ENCODE measurements around the gene WWOX.

WWOX gene

GRCh38 chr16:78474762-78475161 is 375.3 kb downstream of the WWOX start:
- DNase-seq (ENCODE audit: low read depth) = no peak

- DNase-seq (ENCODE audit: low read depth) = no peak
Measured at GRCh38 chr16:78476615-78477014, 377.2 kb downstream of the WWOX start.

- DNase-seq (ENCODE audit: low read depth) = no peak
Measured at GRCh38 chr16:78478267-78478861, 378.9 kb downstream of the WWOX start.

- no peak for DNase-seq (ENCODE audit: low read depth)
Measured at GRCh38 chr16:78479723-78480122, 380.3 kb downstream of the WWOX start.

GRCh38 chr16:78480588-78480987 is 381.1 kb downstream of the WWOX start:
- no peak for DNase-seq (ENCODE audit: low read depth)

GRCh38 chr16:78483124-78483992 is 383.9 kb downstream of the WWOX start:
- DNase-seq (ENCODE audit: low read depth) = no peak

GRCh38 chr16:78484509-78485058 is 385.1 kb downstream of the WWOX start:
- DNase-seq (ENCODE audit: low read depth) = no peak

GRCh38 chr16:78485188-78485916 is 385.9 kb downstream of the WWOX start:
- DNase-seq (ENCODE audit: low read depth) = no peak

GRCh38 chr16:78485917-78486257 is 386.4 kb downstream of the WWOX start:
- no peak for DNase-seq (ENCODE audit: low read depth)

GRCh38 chr16:78487471-78487870 is 388.0 kb downstream of the WWOX start:
- DNase-seq (ENCODE audit: low read depth) = no peak

- no peak for DNase-seq (ENCODE audit: low read depth)
Measured at GRCh38 chr16:78489072-78489471, 389.6 kb downstream of the WWOX start.

GRCh38 chr16:78489631-78490030 is 390.2 kb downstream of the WWOX start:
- no peak for DNase-seq (ENCODE audit: low read depth)

- DNase-seq (ENCODE audit: low read depth) = no peak
Measured at GRCh38 chr16:78490431-78490830, 391.0 kb downstream of the WWOX start.

GRCh38 chr16:78490847-78491246 is 391.4 kb downstream of the WWOX start:
- DNase-seq (ENCODE audit: low read depth) = no peak

- no peak for DNase-seq (ENCODE audit: low read depth)
Measured at GRCh38 chr16:78493573-78493972, 394.1 kb downstream of the WWOX start.

GRCh38 chr16:78494105-78494504 is 394.7 kb downstream of the WWOX start:
- no peak for DNase-seq (ENCODE audit: low read depth)

- DNase-seq (ENCODE audit: low read depth) = no peak
Measured at GRCh38 chr16:78494674-78495073, 395.2 kb downstream of the WWOX start.

- DNase-seq (ENCODE audit: low read depth) = no peak
Measured at GRCh38 chr16:78496189-78496588, 396.7 kb downstream of the WWOX start.

- DNase-seq (ENCODE audit: low read depth) = no peak
Measured at GRCh38 chr16:78499399-78499798, 399.9 kb downstream of the WWOX start.

GRCh38 chr16:78500659-78501270 is 401.3 kb downstream of the WWOX start:
- no peak for DNase-seq (ENCODE audit: low read depth)

GRCh38 chr16:78501744-78502143 is 402.3 kb downstream of the WWOX start:
- DNase-seq (ENCODE audit: low read depth) = no peak

- DNase-seq (ENCODE audit: low read depth) = no peak
Measured at GRCh38 chr16:78502812-78503350, 403.4 kb downstream of the WWOX start.
